WERI-Rb-1 (cell line): ENCODE data around the gene TRIM37.

ENCODE experiments used
- DNase-seq: peaks from one replicate; pipeline ENCODE4 v3.0.0-alpha.2; 2020
- H3K27ac ChIP-seq: fragments of 250-450 bp; sonication (Bioruptor Pico); 2 replicates; pipeline ENCODE4 v1.5.1; 2020; ENCODE audit warnings: mild to moderate bottlenecking, moderate library complexity
- H3K27me3 ChIP-seq: fragments of 250-450 bp; sonication (Bioruptor Pico); 2 replicates; pipeline ENCODE4 v1.5.1; 2021; ENCODE audit warnings: mild to moderate bottlenecking, low read depth, moderate library complexity; ENCODE audit not compliant: insufficient read depth, severe bottlenecking
- H3K36me3 ChIP-seq: fragments of 250-450 bp; sonication (Bioruptor Pico); 2 replicates; pipeline ENCODE4 v1.5.1; 2020; ENCODE audit warnings: mild to moderate bottlenecking, moderate library complexity
- H3K4me3 ChIP-seq: 2 replicates; pipeline ENCODE4 v1.5.1; 2011; ENCODE audit warnings: low read depth, mild to moderate bottlenecking, control low read depth, low read length
- H3K9me3 ChIP-seq: fragments of 250-450 bp; sonication (Bioruptor Pico); 2 replicates; pipeline ENCODE4 v1.5.1; 2021; ENCODE audit warnings: mild to moderate bottlenecking, moderate library complexity; ENCODE audit not compliant: severe bottlenecking
- TF ChIP-seq, protein P1 (sequence below): IDR thresholded peaks from 2 replicates; pipeline ENCODE4 v1.5.1; 2011; ENCODE audit warnings: low read depth, mild to moderate bottlenecking, control low read depth, inconsistent platforms, low read length

TRIM37 gene

DNA sequence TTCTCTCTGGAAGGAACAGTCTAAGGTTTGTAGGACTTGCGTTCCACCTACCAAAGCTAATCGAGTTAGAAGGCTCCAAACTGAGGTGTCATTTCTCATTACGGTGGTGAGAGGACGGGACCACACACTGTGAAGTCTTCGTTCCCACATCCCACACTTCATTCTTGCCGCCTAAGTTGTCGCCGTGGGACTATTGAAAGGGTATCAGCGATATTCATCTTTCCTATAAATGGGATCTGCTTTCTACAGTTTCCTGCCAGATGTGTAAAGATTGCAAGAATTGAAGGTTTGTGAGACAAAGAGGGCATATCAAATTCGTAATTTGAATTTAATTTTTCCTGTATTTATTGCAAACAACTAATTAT is 608 bp upstream of the TRIM37 start:
- peaks cover 50% of the 10 kb centered on the region for H3K36me3 ChIP-seq
- TF ChIP-seq, protein P1, sequence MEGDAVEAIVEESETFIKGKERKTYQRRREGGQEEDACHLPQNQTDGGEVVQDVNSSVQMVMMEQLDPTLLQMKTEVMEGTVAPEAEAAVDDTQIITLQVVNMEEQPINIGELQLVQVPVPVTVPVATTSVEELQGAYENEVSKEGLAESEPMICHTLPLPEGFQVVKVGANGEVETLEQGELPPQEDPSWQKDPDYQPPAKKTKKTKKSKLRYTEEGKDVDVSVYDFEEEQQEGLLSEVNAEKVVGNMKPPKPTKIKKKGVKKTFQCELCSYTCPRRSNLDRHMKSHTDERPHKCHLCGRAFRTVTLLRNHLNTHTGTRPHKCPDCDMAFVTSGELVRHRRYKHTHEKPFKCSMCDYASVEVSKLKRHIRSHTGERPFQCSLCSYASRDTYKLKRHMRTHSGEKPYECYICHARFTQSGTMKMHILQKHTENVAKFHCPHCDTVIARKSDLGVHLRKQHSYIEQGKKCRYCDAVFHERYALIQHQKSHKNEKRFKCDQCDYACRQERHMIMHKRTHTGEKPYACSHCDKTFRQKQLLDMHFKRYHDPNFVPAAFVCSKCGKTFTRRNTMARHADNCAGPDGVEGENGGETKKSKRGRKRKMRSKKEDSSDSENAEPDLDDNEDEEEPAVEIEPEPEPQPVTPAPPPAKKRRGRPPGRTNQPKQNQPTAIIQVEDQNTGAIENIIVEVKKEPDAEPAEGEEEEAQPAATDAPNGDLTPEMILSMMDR: no peak
- H3K27me3 ChIP-seq: no peaks in the 10 kb centered on the region
- no peaks in the 10 kb centered on the region for H3K9me3 ChIP-seq
- DNase-seq: no peak
- peak overlapping the region; percentile 90 for H3K27ac ChIP-seq
- H3K4me3 ChIP-seq: peak overlapping the region; percentile 60

DNA sequence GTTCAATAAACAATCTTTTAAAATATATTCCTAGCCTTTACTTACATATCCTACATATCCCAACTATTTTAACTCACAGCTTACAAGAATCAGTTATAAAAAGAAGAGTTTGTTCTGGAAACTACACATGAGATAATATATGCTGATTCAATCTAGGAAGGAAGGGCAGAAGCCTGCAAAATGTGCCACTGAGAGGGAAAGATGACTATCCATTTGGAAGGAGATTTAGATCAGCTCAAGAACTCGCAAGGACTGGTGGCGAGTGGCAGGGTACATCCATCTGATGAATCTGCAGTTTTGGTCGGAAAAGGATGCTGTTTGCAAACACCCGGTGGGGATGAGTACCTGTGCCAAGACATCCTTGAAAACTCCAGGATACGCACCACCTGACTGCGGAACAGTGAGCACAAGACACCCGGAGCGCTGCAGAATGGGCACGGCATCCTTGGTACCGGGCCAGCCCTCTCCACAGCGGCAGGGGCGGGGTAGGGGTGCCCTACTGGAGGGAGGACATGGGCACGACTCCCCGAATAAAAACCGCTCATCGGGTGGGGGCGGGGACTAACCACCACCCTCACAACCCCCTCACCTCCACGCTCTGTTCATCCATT is 723 bp downstream of the TRIM37 start:
- Histone ChIP-seq H3K9me3 (no peaks in the 10 kb centered on the region), H3K36me3 (peaks cover 41% of the 10 kb centered on the region), H3K27me3 (no peaks in the 10 kb centered on the region), H3K4me3 (peak overlapping the region; percentile 60), H3K27ac (peak overlapping the region; percentile 90)
- peak; percentile 55 for DNase-seq
- TF ChIP-seq, protein P1: no peak

DNA sequence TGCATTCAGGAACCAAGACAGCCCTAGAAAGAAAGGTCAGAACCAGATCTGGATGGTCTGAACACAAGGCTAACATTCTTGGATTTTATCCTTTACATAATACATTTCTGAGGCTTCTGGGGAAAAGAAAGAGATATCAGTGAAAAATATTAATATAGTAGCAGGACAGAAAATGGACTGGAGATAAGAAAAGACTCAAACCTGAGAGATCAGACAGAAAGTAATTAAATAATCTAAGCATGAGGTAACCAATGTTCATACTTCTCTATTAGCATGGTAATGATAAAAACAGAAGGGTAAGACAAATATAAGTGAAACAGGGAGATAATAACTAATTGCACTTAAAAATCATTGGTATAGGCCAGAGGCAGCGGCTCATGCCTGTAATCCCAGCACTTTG is 5.5 kb downstream of the TRIM37 start:
- Histone ChIP-seq H3K4me3 (no peak overlapping the region), H3K36me3 (peaks cover 48% of the 10 kb centered on the region), H3K27me3 (no peaks in the 10 kb centered on the region), H3K9me3 (peaks cover 2% of the 10 kb centered on the region), H3K27ac (no peak overlapping the region)
- TF ChIP-seq, protein P1: no peak
- no peak for DNase-seq

DNA sequence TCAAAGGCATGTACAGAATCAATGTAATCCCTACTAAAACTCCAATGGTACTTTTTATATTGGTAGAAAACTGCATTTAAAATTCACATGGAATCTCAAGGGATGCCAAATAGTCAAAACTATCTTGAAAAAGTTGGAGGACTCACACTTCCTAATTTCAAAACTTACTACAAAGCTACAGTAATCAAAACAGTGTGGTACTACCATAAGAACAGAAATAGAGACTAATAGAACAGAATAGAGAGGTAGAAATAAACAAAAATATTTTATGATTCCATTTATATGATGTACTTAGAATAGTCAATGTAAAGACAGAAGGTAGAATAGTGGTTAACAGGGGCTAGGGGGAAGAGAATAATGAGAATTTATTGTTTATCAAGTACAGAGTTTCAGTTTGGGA is 8.8 kb downstream of the TRIM37 start:
- H3K4me3 ChIP-seq: no peak overlapping the region
- TF ChIP-seq, protein P1: no peak
- H3K27me3 ChIP-seq: peaks cover 3% of the 10 kb centered on the region
- H3K9me3 ChIP-seq: peaks cover 2% of the 10 kb centered on the region
- no peak for DNase-seq
- H3K36me3 ChIP-seq: peaks cover 38% of the 10 kb centered on the region
- H3K27ac ChIP-seq: no peak overlapping the region

DNA sequence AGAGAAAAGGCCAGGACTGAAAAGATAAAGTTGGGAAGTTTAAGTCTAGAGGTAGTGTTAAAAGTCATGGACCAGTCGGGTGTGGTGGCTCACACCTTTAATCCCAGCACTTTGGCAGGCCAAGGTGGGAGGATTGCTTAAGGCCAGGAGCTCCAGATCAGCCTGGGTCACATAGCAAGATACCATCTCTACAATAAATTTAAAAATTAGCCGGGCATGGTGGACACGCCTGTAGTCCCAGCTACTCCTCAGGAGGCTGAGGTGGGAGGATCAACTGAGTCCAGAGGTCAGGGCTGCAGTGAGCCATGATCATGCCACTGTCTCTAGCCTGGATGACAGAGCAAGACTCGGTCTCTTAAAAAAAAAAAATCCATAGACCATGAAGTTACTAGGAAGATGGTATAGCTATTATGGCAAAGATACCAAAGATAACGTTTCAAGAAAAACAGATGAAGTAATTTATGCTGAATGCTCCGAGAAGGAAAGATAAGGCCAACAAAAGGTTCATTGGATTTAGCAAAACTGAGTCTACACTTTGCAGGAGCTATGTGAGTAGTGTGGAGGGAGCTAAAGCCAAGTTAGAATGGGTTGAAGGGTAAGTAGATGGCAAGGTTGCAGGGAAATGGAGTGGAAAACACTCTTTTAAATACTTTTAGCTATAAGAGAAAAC is 11.7 kb downstream of the TRIM37 start:
- TF ChIP-seq, protein P1: no peak
- no peak overlapping the region for H3K27ac ChIP-seq
- DNase-seq: no peak
- no peak overlapping the region for H3K4me3 ChIP-seq
- peaks cover 3% of the 10 kb centered on the region for H3K27me3 ChIP-seq
- peaks cover 27% of the 10 kb centered on the region for H3K36me3 ChIP-seq
- H3K9me3 ChIP-seq: peaks cover 2% of the 10 kb centered on the region
